Breast epithelium (tissue), 4 donors: Measurements from ENCODE around the gene HOXD4. TPM values are rescaled to one million over a fixed set of nuclear protein-coding genes. Genes with fewer than 3 reads are reported as not detected.

Experiments used
- DNase-seq, 2 donors: peaks; one replicate each; pipeline ENCODE4 v3.0.0-alpha.2; 2019; ENCODE audit warnings: low spot score in 2 of 2
- H3K27ac ChIP-seq, 2 donors: fragments of 200-600 bp; sonication (generic) in 1 of 2; one replicate each; pipeline ENCODE4 v1.5.1; 2016 to 2019; ENCODE audit warnings: mild to moderate bottlenecking in 1 of 2
- H3K27me3 ChIP-seq, 2 donors: fragments of 200-600 bp; sonication (generic) in 1 of 2; one replicate each; pipeline versions ENCODE4 v1.5.1 to v1.6.0; 2017 to 2019; ENCODE audit warnings: control low read depth in 1 of 2, mild to moderate bottlenecking in 1 of 2
- H3K36me3 ChIP-seq: fragments of 200-600 bp; one replicate; pipeline ENCODE4 v1.5.1; 2019
- H3K4me1 ChIP-seq, 2 donors: fragments of 200-600 bp; sonication (generic); one replicate each; pipeline ENCODE4 v1.5.1; 2016 to 2019; ENCODE audit warnings: control low read depth in 1 of 2
- H3K4me3 ChIP-seq, 3 donors: fragments of 200-600 bp; sonication (generic); 1 replicate in 2 of 3; 2 replicates in 1 of 3; pipeline ENCODE4 v1.5.1; 2016 to 2019; ENCODE audit warnings: mild to moderate bottlenecking in 3 of 3, moderate library complexity in 2 of 3
- H3K9me3 ChIP-seq, 2 donors: fragments of 200-600 bp; sonication (generic) in 1 of 2; one replicate each; pipeline ENCODE4 v1.5.1; 2016 to 2019; ENCODE audit warnings: control low read depth in 1 of 2
- CTCF ChIP-seq, 3 donors: fragments of 450-650 bp; IDR thresholded peaks; one replicate each; pipeline ENCODE4 v1.5.1; 2016 to 2017; ENCODE audit warnings: antibody characterized with exemption in 3 of 3, mild to moderate bottlenecking in 3 of 3, moderate library complexity in 3 of 3
- POLR2A ChIP-seq: fragments of 450-650 bp; IDR thresholded peaks from one replicate; pipeline ENCODE4 v1.6.1; 2016; ENCODE audit warnings: antibody characterized with exemption, mild to moderate bottlenecking, moderate library complexity
- POLR2AphosphoS5 ChIP-seq, 3 donors: sonication (generic); formaldehyde crosslinking; IDR thresholded peaks; one replicate each; pipeline ENCODE4 v1.6.1; 2017; ENCODE audit warnings: antibody characterized with exemption in 3 of 3
- intact Hi-C: fragments of 100-400 bp; cut with DNase I; formaldehyde crosslinking; loops from one replicate; pipeline ENCODE4 v1.15.1; 2023; ENCODE audit warnings: low total_unique reads
- total RNA-seq, 3 donors: library from RNA; depleted of rRNA; stranded (reverse); fragments of >200 nt; gene quantifications; one replicate each; pipeline ENCODE4 v1.1.0, GENCODE V29; 2016

Gene HOXD4
- 1 to 10 TPM; 1.9 to 5.8 (median 5.6) TPM for total RNA-seq

DNA sequence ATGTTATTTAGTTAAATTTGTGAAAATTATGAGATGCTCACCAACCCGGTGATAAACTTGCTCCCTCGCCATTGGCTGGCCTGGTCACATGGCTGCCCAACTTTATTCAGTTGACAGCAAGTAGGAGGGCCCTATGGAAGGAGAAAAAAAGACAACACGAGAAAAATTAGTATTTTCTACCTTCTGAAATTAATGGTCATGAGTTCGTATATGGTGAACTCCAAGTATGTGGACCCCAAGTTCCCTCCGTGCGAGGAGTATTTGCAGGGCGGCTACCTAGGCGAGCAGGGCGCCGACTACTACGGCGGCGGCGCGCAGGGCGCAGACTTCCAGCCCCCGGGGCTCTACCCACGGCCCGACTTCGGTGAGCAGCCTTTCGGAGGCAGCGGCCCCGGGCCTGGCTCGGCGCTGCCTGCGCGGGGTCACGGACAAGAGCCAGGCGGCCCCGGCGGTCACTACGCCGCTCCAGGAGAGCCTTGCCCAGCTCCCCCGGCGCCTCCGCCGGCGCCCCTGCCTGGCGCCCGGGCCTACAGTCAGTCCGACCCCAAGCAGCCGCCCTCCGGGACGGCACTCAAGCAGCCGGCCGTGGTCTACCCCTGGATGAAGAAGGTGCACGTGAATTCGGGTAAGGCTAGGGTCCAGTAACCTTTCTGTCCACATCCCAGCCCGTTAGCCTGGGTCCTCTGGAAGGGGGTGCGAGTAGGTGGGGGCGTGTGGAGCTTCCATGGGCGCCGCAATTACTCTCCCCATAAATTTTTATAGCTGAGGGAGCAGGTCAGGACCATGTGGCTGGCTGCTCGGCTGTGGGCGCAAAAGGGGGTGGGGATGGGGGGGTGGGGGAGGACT lies at the start of gene HOXD4:
Gene HOXD4 (plus strand): TSS at position 109 of the 846 bp plus-strand sequence. CDS start 84 bp downstream, at position 193.
- H3K27me3 ChIP-seq, result peaks cover 4 to 85% of the 10 kb centered on the region in 2 donors
- no peak for DNase-seq
- no peaks in the 10 kb centered on the region for H3K36me3 ChIP-seq
- H3K4me1 ChIP-seq, result no peaks in the 10 kb centered on the region
- H3K9me3 ChIP-seq, result no peaks in the 10 kb centered on the region
- TF ChIP-seq CTCF (IDR thresholded peaks at IDR 0.05) (no peak), POLR2A (no peak), POLR2AphosphoS5 (IDR thresholded peaks at IDR 0.05) (no peak)
- intact Hi-C loops, result loop anchor here (10.0 kb wide), 1 partner anchor 393 kb away; no protein-coding TSS in a partner anchor
- peak within 1 kb of the TSS in 1 of 3 donors; percentile 46 for H3K4me3 ChIP-seq
- H3K27ac ChIP-seq, result no peak within 1 kb of the TSS

DNA sequence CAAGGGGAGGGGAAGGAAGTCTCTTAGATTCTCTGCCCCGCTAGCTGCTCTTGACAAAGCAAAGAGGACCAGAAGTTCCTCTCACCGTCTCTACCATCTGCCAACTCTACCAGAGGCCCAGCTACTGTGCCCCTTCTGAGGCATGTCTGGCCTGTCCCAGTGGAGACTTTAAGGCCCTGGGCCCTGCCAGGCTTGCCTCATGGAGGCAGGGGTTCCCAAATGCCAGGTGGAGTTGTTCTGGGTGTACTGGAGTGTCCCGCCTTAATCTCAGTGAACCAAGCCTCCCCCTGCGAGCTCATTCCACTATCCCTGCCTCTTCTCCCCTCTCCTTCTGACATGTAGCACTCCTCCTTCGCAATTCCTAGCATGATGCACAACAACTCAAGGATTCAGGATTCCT lies 49.5 kb upstream of the HOXD4 start:
- no peak overlapping the region for H3K27ac ChIP-seq
- no peak for DNase-seq
- no peaks in the 10 kb centered on the region for H3K36me3 ChIP-seq
- peaks cover 45 to 100% of the 10 kb centered on the region in 2 donors for H3K27me3 ChIP-seq
- no peaks in the 10 kb centered on the region for H3K9me3 ChIP-seq
- intact Hi-C loops, result no loop called here
- TF ChIP-seq CTCF (IDR thresholded peaks at IDR 0.05), result no peak
- no peak for TF ChIP-seq POLR2AphosphoS5 (IDR thresholded peaks at IDR 0.05)
- no peak for TF ChIP-seq POLR2A
- no peak overlapping the region for H3K4me3 ChIP-seq
- peaks cover 4 to 6% of the 10 kb centered on the region in 2 donors for H3K4me1 ChIP-seq

GRCh38 chr2:176102309-176102866 lies 49.0 kb upstream of the HOXD4 start:
- Histone ChIP-seq H3K27ac (no peak overlapping the region), H3K4me3 (no peak overlapping the region), H3K36me3 (no peaks in the 10 kb centered on the region), H3K4me1 (peaks cover 4 to 6% of the 10 kb centered on the region in 2 donors), H3K27me3 (peaks cover 48 to 99% of the 10 kb centered on the region in 2 donors), H3K9me3 (no peaks in the 10 kb centered on the region)
- no peak for DNase-seq
- no peak for TF ChIP-seq CTCF (IDR thresholded peaks at IDR 0.05)
- TF ChIP-seq POLR2A, result no peak
- no peak for TF ChIP-seq POLR2AphosphoS5 (IDR thresholded peaks at IDR 0.05)
- intact Hi-C loops, result no loop called here

DNA sequence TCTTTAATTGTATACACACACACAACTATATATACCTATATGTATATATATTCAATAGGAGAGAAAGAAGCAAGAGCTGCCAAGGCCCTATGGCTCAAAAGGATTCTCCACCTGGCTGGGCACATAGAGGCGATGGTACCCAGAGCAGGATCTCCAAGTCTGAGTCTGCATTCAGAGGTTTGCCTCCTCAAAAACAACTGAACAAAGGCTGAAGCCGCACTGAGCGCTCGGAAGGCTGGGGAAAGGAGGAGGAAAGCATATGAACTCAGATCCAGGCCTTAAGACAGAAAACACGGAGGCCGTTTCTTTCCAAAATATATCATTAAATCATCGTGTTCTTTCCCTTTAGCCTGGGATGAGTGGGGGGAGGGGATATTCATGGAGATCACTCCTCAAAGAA lies 48.2 kb upstream of the HOXD4 start:
- intact Hi-C loops, result no loop called here
- no peak for DNase-seq
- Histone ChIP-seq H3K4me3 (no peak overlapping the region), H3K9me3 (no peaks in the 10 kb centered on the region), H3K27ac (no peak overlapping the region), H3K36me3 (no peaks in the 10 kb centered on the region), H3K27me3 (peaks cover 51 to 98% of the 10 kb centered on the region in 2 donors), H3K4me1 (peaks cover 4 to 6% of the 10 kb centered on the region in 2 donors)
- no peak for TF ChIP-seq POLR2AphosphoS5 (IDR thresholded peaks at IDR 0.05)
- TF ChIP-seq CTCF (IDR thresholded peaks at IDR 0.05), result no peak
- TF ChIP-seq POLR2A, result no peak

- intact Hi-C loops, result no loop called here
- Histone ChIP-seq H3K27me3 (peaks cover 46 to 98% of the 10 kb centered on the region in 2 donors), H3K4me3 (peak overlapping the region in 1 of 3 donors; percentile 54), H3K4me1 (peaks cover under 1 to 4% of the 10 kb centered on the region in 2 donors), H3K27ac (no peak overlapping the region), H3K36me3 (no peaks in the 10 kb centered on the region), H3K9me3 (no peaks in the 10 kb centered on the region)
- no peak for DNase-seq
- no peak for TF ChIP-seq CTCF (IDR thresholded peaks at IDR 0.05)
- no peak for TF ChIP-seq POLR2A
- no peak for TF ChIP-seq POLR2AphosphoS5 (IDR thresholded peaks at IDR 0.05)
Measured at GRCh38 chr2:176103742-176104315, 47.5 kb upstream of the HOXD4 start.
